Endodermal cell (in vitro differentiated cells): ENCODE results near the gene CHRNE. TPM values are rescaled to one million over a fixed set of nuclear protein-coding genes. Genes with fewer than 3 reads are reported as not detected.
"Not testable (repeated sequence)": the region's sequence is repeated elsewhere in the genome, so short reads cannot be mapped to it uniquely, and the experiment has no call there.

Source experiments
- DNase-seq: peaks from one replicate; pipeline ENCODE4 v3.0.0-alpha.2; 2017
- H3K27ac ChIP-seq: 2 replicates; pipeline ENCODE4 v1.5.1; 2013; ENCODE audit warnings: mild to moderate bottlenecking, low read depth, low read length, moderate library complexity
- H3K27me3 ChIP-seq: 2 replicates; pipeline ENCODE4 v1.6.1; 2013; ENCODE audit warnings: mild to moderate bottlenecking, low read length, moderate library complexity; ENCODE audit not compliant: insufficient read depth, control insufficient read depth, poor library complexity, severe bottlenecking
- H3K36me3 ChIP-seq: 2 replicates; pipeline ENCODE4 v1.7.0; 2013; ENCODE audit warnings: mild to moderate bottlenecking, low read length, moderate library complexity; ENCODE audit not compliant: control insufficient read depth, insufficient read depth
- H3K4me1 ChIP-seq: one replicate; pipeline ENCODE4 v1.7.0; 2013; ENCODE audit warnings: low read length; ENCODE audit not compliant: control insufficient read depth, insufficient read depth
- H3K4me3 ChIP-seq: 2 replicates; pipeline ENCODE4 v1.5.1; 2013; ENCODE audit warnings: mild to moderate bottlenecking, low read length, moderate library complexity
- H3K9ac ChIP-seq: 2 replicates; pipeline ENCODE4 v1.6.1; 2013; ENCODE audit warnings: mild to moderate bottlenecking, low read length, moderate library complexity; ENCODE audit not compliant: poor library complexity, severe bottlenecking; ENCODE audit errors: extremely low read depth
- H3K9me3 ChIP-seq: 2 replicates; pipeline ENCODE4 v1.6.1; 2013; ENCODE audit warnings: mild to moderate bottlenecking, low read length, moderate library complexity; ENCODE audit not compliant: control insufficient read depth
- H3K27ac Mint-ChIP-seq: 2 replicates; pipeline ENCODE4 v1.8.0; 2020; ENCODE audit warnings: mixed read lengths
- H3K27me3 Mint-ChIP-seq: 2 replicates; pipeline ENCODE4 v1.8.0; 2021; ENCODE audit warnings: mild to moderate bottlenecking, mixed read lengths; ENCODE audit not compliant: insufficient read depth
- H3K36me3 Mint-ChIP-seq: 2 replicates; pipeline ENCODE4 v1.8.0; 2020; ENCODE audit warnings: low read depth, mixed read lengths
- H3K4me1 Mint-ChIP-seq: 2 replicates; pipeline ENCODE4 v1.8.0; 2020; ENCODE audit warnings: mixed read lengths
- H3K4me3 Mint-ChIP-seq: 2 replicates; pipeline ENCODE4 v1.8.0; 2020; ENCODE audit warnings: mild to moderate bottlenecking, moderate library complexity, mixed read lengths
- H3K9me3 Mint-ChIP-seq: 2 replicates; pipeline ENCODE4 v1.8.0; 2020; ENCODE audit warnings: mild to moderate bottlenecking, mixed read lengths
- WGBS, 2 experiments: methylation state at CpG; one replicate each; pipeline versions ENCODE4 v1.1.5 to v1.1.7; 2013; ENCODE audit warnings: missing lambda C conversion rate in 2 of 2, mixed read lengths in 1 of 2; ENCODE audit not compliant: insufficient coverage in 1 of 2, insufficient read length in 1 of 2; 5-methylcytosine and 5-hydroxymethylcytosine counted together
- total RNA-seq, 2 donors: library from RNA; stranded (reverse); fragmentation: NEBNext Ultra II Directional in 1 of 2; extraction: Animal tissue kit (Norgen Biotek cat#: 25700) in 1 of 2; gene quantifications; 2 replicates in 1 of 2; 3 replicates in 1 of 2; pipeline ENCODE4 v1.2.1, GENCODE V29; 2021
- TF ChIP-seq, protein P1 (sequence below): fragments of 200-600 bp; sonication (generic); conservative IDR thresholded peaks from 2 replicates; pipeline ENCODE4 v1.5.0; 2021; ENCODE audit warnings: antibody characterized with exemption, mild to moderate bottlenecking

Gene CHRNE
- total RNA-seq, 2 donors from 2014 or later, result 0.71 to 1.2 TPM

DNA sequence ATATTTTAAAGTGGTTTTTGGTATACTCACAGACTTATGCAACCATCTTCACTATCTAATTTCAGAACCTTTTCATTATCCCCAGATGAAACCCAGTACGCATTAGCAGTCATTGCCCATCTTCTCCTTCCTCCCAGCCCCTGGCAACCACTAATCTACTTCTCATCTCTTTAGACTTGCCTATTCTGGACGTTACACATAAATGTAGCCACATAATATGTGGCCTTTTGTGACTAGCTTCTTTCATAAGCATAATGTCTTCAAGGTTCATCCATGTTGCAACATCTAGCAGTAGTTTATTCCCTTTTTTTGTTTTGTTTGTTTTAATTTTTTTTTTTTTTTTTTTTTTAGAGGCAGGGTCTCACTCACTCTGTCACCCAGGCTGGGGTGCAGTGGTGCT lies 32.0 kb downstream of the CHRNE start:
- Histone ChIP-seq H3K27ac (no peak overlapping the region), H3K4me3 (no peak overlapping the region), H3K9ac (no peak overlapping the region), H3K36me3 (peaks cover 5% of the 10 kb centered on the region), H3K9me3 (no peaks in the 10 kb centered on the region), H3K4me1 (no peaks in the 10 kb centered on the region), H3K27me3 (no peaks in the 10 kb centered on the region)
- Mint-ChIP-seq H3K4me1 (no peaks in the 10 kb centered on the region), H3K36me3 (peaks cover 6% of the 10 kb centered on the region), H3K27me3 (no peaks in the 10 kb centered on the region), H3K9me3 (no peaks in the 10 kb centered on the region), H3K27ac (no peak overlapping the region), H3K4me3 (no peak overlapping the region)
- no peak for DNase-seq
- TF ChIP-seq, protein P1, sequence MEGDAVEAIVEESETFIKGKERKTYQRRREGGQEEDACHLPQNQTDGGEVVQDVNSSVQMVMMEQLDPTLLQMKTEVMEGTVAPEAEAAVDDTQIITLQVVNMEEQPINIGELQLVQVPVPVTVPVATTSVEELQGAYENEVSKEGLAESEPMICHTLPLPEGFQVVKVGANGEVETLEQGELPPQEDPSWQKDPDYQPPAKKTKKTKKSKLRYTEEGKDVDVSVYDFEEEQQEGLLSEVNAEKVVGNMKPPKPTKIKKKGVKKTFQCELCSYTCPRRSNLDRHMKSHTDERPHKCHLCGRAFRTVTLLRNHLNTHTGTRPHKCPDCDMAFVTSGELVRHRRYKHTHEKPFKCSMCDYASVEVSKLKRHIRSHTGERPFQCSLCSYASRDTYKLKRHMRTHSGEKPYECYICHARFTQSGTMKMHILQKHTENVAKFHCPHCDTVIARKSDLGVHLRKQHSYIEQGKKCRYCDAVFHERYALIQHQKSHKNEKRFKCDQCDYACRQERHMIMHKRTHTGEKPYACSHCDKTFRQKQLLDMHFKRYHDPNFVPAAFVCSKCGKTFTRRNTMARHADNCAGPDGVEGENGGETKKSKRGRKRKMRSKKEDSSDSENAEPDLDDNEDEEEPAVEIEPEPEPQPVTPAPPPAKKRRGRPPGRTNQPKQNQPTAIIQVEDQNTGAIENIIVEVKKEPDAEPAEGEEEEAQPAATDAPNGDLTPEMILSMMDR, result no peak
- WGBS, 2 experiments, result 92 to 93% methylated on average over 2 of the region's 2 CpGs

DNA sequence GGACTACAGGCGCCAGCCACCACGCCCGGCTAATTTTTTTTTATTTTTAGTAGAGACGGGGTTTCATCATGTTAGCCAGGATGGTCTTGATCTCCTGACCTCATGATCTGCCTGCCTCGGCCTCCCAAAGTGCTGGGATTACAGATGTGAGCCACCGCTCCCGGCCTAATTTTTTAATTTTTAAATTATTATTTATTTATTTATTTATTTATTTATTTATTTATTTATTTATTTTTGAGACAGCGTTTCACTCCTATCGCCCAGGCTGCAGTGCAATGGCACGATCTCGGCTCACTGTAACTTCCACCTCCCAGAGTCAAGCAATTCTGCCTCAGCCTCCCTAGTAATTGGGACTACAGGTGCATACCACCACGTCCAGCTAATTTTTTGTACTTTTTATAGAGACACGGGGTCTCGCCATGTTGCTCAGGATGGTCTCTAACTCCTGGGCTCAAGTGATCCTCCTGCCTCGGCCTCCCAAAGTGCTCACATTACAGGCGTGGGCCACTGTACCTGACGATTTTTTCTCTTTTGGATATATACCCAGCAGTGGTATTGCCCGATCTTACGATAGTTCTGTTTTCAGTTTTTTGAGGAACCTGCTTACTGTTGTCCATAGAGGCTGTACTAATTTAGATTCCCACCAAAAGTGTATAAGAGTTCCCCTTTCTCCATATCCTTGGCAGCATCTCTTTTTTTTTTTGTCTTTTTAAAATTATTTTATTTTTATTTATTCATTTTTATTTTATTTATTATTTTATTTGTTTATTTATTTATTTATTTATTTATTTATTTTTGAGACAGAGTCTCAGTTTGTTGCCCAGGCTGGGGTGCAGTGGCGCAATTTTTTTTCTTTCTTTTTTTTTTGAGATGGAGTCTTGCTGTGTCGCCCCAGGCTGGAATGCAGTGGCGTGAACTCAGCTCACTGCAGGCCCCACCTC lies 33.6 kb downstream of the CHRNE start:
- not testable (repeated sequence) for H3K27ac Mint-ChIP-seq, H3K9ac ChIP-seq, H3K4me1 Mint-ChIP-seq, H3K9me3 Mint-ChIP-seq, H3K4me3 Mint-ChIP-seq, DNase-seq, H3K9me3 ChIP-seq, H3K27ac ChIP-seq, H3K27me3 ChIP-seq, H3K27me3 Mint-ChIP-seq, H3K36me3 Mint-ChIP-seq, H3K4me1 ChIP-seq, H3K36me3 ChIP-seq, H3K4me3 ChIP-seq
- 94 to 95% methylated on average over 16 to 22 of the region's 22 CpGs for WGBS, 2 experiments

DNA sequence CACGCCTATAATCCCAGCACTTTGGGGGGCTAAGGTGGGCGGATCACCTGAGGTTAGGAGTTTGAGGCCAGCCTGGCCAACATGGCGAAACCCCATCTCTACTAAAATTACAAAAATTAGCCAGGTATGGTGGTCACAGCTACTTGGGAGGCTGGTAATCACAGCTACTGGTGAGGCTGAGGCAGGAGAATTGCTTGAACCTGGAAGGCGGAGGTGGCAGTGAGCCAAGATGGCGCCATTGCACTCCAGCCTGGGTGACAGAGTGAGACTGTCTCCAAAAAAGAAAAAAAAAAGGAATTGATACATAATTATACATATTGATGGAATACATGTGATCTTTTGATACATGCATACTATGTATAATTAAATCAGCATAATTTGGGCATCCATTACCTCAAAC lies 35.4 kb downstream of the CHRNE start:
- H3K36me3 Mint-ChIP-seq, H3K27me3 Mint-ChIP-seq, H3K4me3 Mint-ChIP-seq, H3K4me1 ChIP-seq, H3K4me1 Mint-ChIP-seq, H3K9ac ChIP-seq, H3K27ac Mint-ChIP-seq, H3K36me3 ChIP-seq, DNase-seq, H3K9me3 Mint-ChIP-seq, H3K4me3 ChIP-seq, H3K27ac ChIP-seq, H3K27me3 ChIP-seq, H3K9me3 ChIP-seq: not testable (repeated sequence)
- WGBS, 2 experiments, result 87 to 90% methylated on average over 3 to 4 of the region's 5 CpGs

GRCh38 chr17:4863321-4863720 lies 39.6 kb downstream of the CHRNE start:
- H3K4me3 Mint-ChIP-seq, result no peak overlapping the region
- Histone ChIP-seq H3K4me1 (peaks cover 7% of the 10 kb centered on the region), H3K4me3 (no peak overlapping the region), H3K36me3 (peaks cover 7% of the 10 kb centered on the region), H3K9ac (no peak overlapping the region), H3K27me3 (no peaks in the 10 kb centered on the region), H3K27ac (no peak overlapping the region), H3K9me3 (no peaks in the 10 kb centered on the region)
- 86 to 91% methylated on average over 1 of the region's 1 CpG for WGBS, 2 experiments
- no peaks in the 10 kb centered on the region for H3K27me3 Mint-ChIP-seq
- no peaks in the 10 kb centered on the region for H3K9me3 Mint-ChIP-seq
- no peak for DNase-seq
- peaks cover 23% of the 10 kb centered on the region for H3K4me1 Mint-ChIP-seq
- peak overlapping the region; percentile 64 for H3K27ac Mint-ChIP-seq
- TF ChIP-seq, protein P1, result no peak
- peaks cover 3% of the 10 kb centered on the region for H3K36me3 Mint-ChIP-seq
